ENCODE data around the gene CDC20. TPM values are rescaled to one million over a fixed set of nuclear protein-coding genes. Genes with fewer than 3 reads are reported as not detected.

The CDC20 gene
- total and polyA plus RNA-seq, 5 donors from 2014 or later = 1.2 to 7.5 (median 4.6) TPM

DNA sequence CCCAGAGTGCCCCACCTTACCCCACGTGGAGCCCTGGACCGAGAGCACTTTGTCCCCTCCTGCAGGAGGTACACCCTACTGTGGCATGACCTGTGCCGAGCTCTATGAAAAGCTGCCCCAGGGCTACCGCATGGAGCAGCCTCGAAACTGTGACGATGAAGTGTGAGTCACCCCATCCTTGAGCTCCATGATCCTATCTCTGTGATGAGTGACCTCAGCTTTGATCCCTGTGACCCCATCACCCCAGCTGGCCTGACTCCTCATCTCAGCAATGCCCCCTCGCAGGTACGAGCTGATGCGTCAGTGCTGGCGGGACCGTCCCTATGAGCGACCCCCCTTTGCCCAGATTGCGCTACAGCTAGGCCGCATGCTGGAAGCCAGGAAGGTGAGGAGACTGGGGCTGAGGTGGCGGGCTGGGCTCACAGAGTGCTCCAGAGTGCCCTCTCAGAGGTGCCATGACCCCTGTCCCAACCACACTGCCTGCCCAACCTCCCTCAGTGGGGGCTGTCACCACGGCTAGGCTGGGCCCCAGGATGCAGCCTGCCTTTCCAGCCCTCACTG is 37.4 kb upstream of the CDC20 start:
- peaks cover 0 to 12% (median 0%) of the 10 kb centered on the region in 4 donors for H3K4me1 Mint-ChIP-seq

DNA sequence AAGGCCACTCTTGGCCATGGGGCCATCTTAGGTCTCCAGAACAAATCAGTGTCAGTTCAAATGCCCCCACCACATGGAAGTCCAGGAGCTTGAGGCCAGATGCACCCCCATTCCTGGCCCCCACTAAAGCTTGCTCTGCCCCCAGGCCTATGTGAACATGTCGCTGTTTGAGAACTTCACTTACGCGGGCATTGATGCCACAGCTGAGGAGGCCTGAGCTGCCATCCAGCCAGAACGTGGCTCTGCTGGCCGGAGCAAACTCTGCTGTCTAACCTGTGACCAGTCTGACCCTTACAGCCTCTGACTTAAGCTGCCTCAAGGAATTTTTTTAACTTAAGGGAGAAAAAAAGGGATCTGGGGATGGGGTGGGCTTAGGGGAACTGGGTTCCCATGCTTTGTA is 36.3 kb upstream of the CDC20 start:
- Mint-ChIP-seq H3K27ac (no peak overlapping the region), H3K36me3 (peaks cover 12% of the 10 kb centered on the region), H3K4me1 (peaks cover 0 to 20% (median 0%) of the 10 kb centered on the region in 4 donors), H3K9me3 (peaks cover 1 to 13% (median 9%) of the 10 kb centered on the region in 7 donors), H3K27me3 (peaks cover 7% of the 10 kb centered on the region), H3K4me3 (no peak overlapping the region)
- DNase-seq (no peak), ATAC-seq (ENCODE audit: low read depth in 2 of 2) (no peak)
- H3K36me3 ChIP-seq (ENCODE audit: control insufficient read depth, insufficient read depth, low read length) = no peaks in the 10 kb centered on the region
- H3K27ac ChIP-seq (ENCODE audit: insufficient read depth, low read length, poor library complexity, severe bottlenecking) = no peak overlapping the region
- H3K4me3 ChIP-seq (ENCODE audit: low read depth, low read length) = no peak overlapping the region
- no peaks in the 10 kb centered on the region for H3K27me3 ChIP-seq (ENCODE audit: control insufficient read depth, insufficient read depth, low read length)
- no peaks in the 10 kb centered on the region for H3K4me1 ChIP-seq (ENCODE audit: control insufficient read depth, insufficient read depth, low read length, poor library complexity, severe bottlenecking)
- peaks cover 7 to 19% of the 10 kb centered on the region in 2 experiments for H3K9me3 ChIP-seq (ENCODE audit: control insufficient read depth in 2 of 2, low read length in 2 of 2)

More for the DNA sequence above, 37.4 kb upstream of the CDC20 start:
- DNase-seq (no peak), ATAC-seq (ENCODE audit: low read depth in 2 of 2) (no peak)
- no peaks in the 10 kb centered on the region for H3K27me3 ChIP-seq (ENCODE audit: control insufficient read depth, insufficient read depth, low read length)
- no peak overlapping the region for H3K27ac ChIP-seq (ENCODE audit: insufficient read depth, low read length, poor library complexity, severe bottlenecking)
- no peak overlapping the region for H3K4me3 ChIP-seq (ENCODE audit: low read depth, low read length)
- no peak overlapping the region for H3K27ac Mint-ChIP-seq
- H3K9me3 ChIP-seq (ENCODE audit: control insufficient read depth in 2 of 2, low read length in 2 of 2) = peaks cover 7 to 19% of the 10 kb centered on the region in 2 experiments
- H3K9me3 Mint-ChIP-seq = peaks cover 1 to 13% (median 9%) of the 10 kb centered on the region in 7 donors
- no peaks in the 10 kb centered on the region for H3K36me3 ChIP-seq (ENCODE audit: control insufficient read depth, insufficient read depth, low read length)
- no peaks in the 10 kb centered on the region for H3K4me1 ChIP-seq (ENCODE audit: control insufficient read depth, insufficient read depth, low read length, poor library complexity, severe bottlenecking)
- H3K27me3 Mint-ChIP-seq = peaks cover 7% of the 10 kb centered on the region
- no peak overlapping the region for H3K4me3 Mint-ChIP-seq
- peaks cover 12% of the 10 kb centered on the region for H3K36me3 Mint-ChIP-seq

DNA sequence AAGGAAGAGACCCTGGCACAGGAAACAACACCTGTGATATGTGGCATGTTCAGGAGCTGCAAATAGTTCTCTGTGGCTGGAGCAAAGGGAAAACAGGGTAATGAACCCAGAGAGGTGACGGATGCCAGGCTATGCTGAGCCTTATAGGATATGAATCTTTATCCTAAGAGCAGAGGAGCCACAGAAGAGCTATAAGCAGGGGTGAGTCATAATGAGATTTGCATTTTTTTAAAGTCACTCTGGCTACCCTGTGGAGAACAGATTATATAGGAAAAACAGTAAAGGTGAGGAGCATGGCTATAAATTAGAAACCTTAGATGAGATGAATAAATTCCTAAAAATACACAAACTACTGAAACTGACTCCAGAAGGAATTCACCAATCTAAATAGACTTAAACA is 34.0 kb upstream of the CDC20 start:
- no peak overlapping the region for H3K27ac Mint-ChIP-seq

DNA sequence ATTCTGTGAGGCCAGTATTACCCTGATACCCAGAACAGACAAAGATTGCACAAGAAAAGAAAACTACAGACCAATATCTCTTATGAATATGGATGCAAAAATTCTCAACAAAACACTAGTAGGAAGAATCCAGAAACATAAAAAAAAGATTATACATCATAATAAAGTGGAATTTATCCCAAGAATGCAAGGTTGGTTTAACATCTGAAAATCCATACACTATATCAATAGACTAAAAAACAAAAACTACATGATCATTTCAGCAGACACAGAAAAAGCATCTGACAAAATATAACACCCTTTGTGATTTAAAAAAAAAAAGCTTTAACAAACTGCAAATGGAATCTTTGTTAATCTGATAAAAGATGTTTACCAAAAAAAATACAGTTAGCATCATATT is 33.4 kb upstream of the CDC20 start:
- Histone ChIP-seq H3K4me1 (ENCODE audit: control insufficient read depth, insufficient read depth, low read length, poor library complexity, severe bottlenecking) (no peaks in the 10 kb centered on the region), H3K27me3 (ENCODE audit: control insufficient read depth, insufficient read depth, low read length) (no peaks in the 10 kb centered on the region), H3K27ac (ENCODE audit: insufficient read depth, low read length, poor library complexity, severe bottlenecking) (no peak overlapping the region), H3K4me3 (ENCODE audit: low read depth, low read length) (no peak overlapping the region), H3K9me3 (ENCODE audit: control insufficient read depth in 2 of 2, low read length in 2 of 2) (peaks cover 7 to 28% of the 10 kb centered on the region in 2 experiments), H3K36me3 (ENCODE audit: control insufficient read depth, insufficient read depth, low read length) (no peaks in the 10 kb centered on the region)
- Mint-ChIP-seq H3K36me3 (peaks cover 12% of the 10 kb centered on the region), H3K9me3 (peaks cover 1 to 15% (median 9%) of the 10 kb centered on the region in 7 donors), H3K4me3 (no peak overlapping the region), H3K27ac (peak overlapping the region in 1 of 3 donors; percentile 50), H3K27me3 (peaks cover 7% of the 10 kb centered on the region), H3K4me1 (peaks cover 0 to 37% (median 2%) of the 10 kb centered on the region in 4 donors)
- ATAC-seq (ENCODE audit: low read depth in 2 of 2) = no peak
- DNase-seq = no peak

More for the DNA sequence above, 34.0 kb upstream of the CDC20 start:
- no peaks in the 10 kb centered on the region for H3K36me3 ChIP-seq (ENCODE audit: control insufficient read depth, insufficient read depth, low read length)
- Mint-ChIP-seq H3K9me3 (peaks cover 1 to 15% (median 9%) of the 10 kb centered on the region in 7 donors), H3K4me1 (peaks cover 0 to 31% (median under 1%) of the 10 kb centered on the region in 4 donors), H3K36me3 (peaks cover 12% of the 10 kb centered on the region), H3K27me3 (peaks cover 7% of the 10 kb centered on the region), H3K4me3 (no peak overlapping the region)
- H3K4me3 ChIP-seq (ENCODE audit: low read depth, low read length) = no peak overlapping the region
- DNase-seq (no peak), ATAC-seq (ENCODE audit: low read depth in 2 of 2) (no peak)
- no peaks in the 10 kb centered on the region for H3K27me3 ChIP-seq (ENCODE audit: control insufficient read depth, insufficient read depth, low read length)
- H3K4me1 ChIP-seq (ENCODE audit: control insufficient read depth, insufficient read depth, low read length, poor library complexity, severe bottlenecking) = no peaks in the 10 kb centered on the region
- peaks cover 7 to 28% of the 10 kb centered on the region in 2 experiments for H3K9me3 ChIP-seq (ENCODE audit: control insufficient read depth in 2 of 2, low read length in 2 of 2)
- H3K27ac ChIP-seq (ENCODE audit: insufficient read depth, low read length, poor library complexity, severe bottlenecking) = no peak overlapping the region

DNA sequence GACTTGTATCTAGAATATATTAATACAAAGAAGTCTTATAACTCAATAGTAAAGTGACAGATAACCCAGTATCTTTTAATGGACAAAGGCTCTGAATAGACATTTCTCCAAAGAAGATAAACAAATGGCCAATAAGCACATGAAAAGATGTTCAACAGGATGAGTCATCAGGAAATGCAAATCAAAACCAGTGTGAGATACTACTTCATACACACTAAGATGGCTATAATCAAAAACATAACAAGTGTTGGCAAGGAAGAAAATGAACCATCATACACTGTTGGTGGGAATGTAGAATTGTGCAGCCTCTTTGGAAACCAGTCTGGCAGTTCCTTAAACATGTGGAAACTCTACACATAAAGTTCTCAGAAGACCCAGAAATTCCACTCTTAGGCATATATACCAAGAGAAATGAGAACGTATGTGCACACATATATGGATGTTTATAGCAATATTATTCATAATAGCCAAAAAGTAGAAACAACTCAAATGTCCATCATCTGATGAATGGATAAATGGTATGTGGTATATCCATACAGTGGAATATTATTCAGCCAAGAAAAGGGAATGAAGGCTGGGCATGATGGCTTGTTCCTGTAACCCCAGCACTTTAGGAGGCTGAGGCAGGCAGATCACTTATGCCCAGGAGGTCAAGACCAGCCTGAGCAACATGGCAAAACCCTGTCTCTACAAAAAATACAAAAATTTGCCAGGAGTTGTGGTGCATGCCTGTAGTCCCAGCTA is 31.1 kb upstream of the CDC20 start:
- Histone ChIP-seq H3K4me1 (ENCODE audit: control insufficient read depth, insufficient read depth, low read length, poor library complexity, severe bottlenecking) (no peaks in the 10 kb centered on the region), H3K4me3 (ENCODE audit: low read depth, low read length) (no peak overlapping the region), H3K36me3 (ENCODE audit: control insufficient read depth, insufficient read depth, low read length) (no peaks in the 10 kb centered on the region), H3K27me3 (ENCODE audit: control insufficient read depth, insufficient read depth, low read length) (no peaks in the 10 kb centered on the region), H3K27ac (ENCODE audit: insufficient read depth, low read length, poor library complexity, severe bottlenecking) (no peak overlapping the region), H3K9me3 (ENCODE audit: control insufficient read depth in 2 of 2, low read length in 2 of 2) (peaks cover 7 to 28% of the 10 kb centered on the region in 2 experiments)
- Mint-ChIP-seq H3K27me3 (peaks cover 11% of the 10 kb centered on the region), H3K4me1 (peaks cover 0 to 42% (median 2%) of the 10 kb centered on the region in 4 donors), H3K27ac (no peak overlapping the region), H3K9me3 (peaks cover 1 to 15% (median 9%) of the 10 kb centered on the region in 7 donors), H3K4me3 (peak overlapping the region in 1 of 4 donors; percentile 17), H3K36me3 (peaks cover 12% of the 10 kb centered on the region)
- DNase-seq (peak in 1 of 3 donors; percentile 16), ATAC-seq (ENCODE audit: low read depth in 2 of 2) (no peak)

DNA sequence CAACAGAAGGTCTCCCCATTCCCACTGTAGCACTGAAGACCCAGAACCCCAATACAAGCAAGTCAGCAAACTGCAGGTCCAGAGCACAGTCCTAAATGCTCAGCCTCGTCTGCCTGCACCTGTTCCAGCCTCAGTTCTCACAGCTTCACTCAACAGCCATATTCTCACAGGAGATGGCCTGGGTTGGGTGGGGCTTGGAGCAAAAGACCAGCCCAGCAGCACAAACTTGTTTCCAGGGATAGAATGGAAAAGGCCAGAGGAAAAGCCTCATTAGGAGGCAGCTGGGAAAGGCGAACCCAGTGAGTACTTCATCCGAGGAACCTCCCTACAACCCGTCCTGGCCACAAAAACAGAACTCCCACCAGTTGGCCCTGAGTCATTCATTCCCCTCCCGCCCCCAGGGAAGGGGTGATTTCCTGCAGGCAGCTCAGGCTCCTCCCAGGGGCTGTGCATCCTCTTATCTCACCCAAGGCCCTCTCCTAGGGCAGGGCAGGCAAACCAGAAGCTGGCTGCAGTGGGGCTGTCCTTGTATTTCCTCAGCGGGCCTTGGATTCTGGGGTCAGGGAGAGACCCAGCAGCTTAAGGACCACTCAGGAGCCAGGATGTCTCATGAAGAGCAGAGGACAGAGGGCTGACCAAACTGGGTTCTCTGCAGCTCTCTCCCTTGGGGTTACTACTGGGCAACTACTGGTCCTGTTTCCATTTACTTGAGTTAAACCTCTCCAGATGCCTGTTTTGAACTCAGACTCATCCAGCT is 28.6 kb upstream of the CDC20 start:
- peak overlapping the region in 1 of 4 donors; percentile 5 for H3K4me3 Mint-ChIP-seq
- peaks cover 0 to 7% (median 3%) of the 10 kb centered on the region in 7 donors for H3K9me3 Mint-ChIP-seq
- peaks cover 6% of the 10 kb centered on the region for H3K27me3 Mint-ChIP-seq
- H3K27ac Mint-ChIP-seq = no peak overlapping the region
- Histone ChIP-seq H3K4me1 (ENCODE audit: control insufficient read depth, insufficient read depth, low read length, poor library complexity, severe bottlenecking) (no peaks in the 10 kb centered on the region), H3K27ac (ENCODE audit: insufficient read depth, low read length, poor library complexity, severe bottlenecking) (no peak overlapping the region), H3K9me3 (ENCODE audit: control insufficient read depth in 2 of 2, low read length in 2 of 2) (peaks cover 2 to 20% of the 10 kb centered on the region in 2 experiments), H3K4me3 (ENCODE audit: low read depth, low read length) (no peak overlapping the region), H3K36me3 (ENCODE audit: control insufficient read depth, insufficient read depth, low read length) (no peaks in the 10 kb centered on the region), H3K27me3 (ENCODE audit: control insufficient read depth, insufficient read depth, low read length) (no peaks in the 10 kb centered on the region)
- peak in 1 of 3 donors; percentile 16 for DNase-seq
- peaks cover 0 to 33% (median 2%) of the 10 kb centered on the region in 4 donors for H3K4me1 Mint-ChIP-seq
- peaks cover 6% of the 10 kb centered on the region for H3K36me3 Mint-ChIP-seq
- peak in 1 of 2 donors; percentile 37 for ATAC-seq (ENCODE audit: low read depth in 2 of 2)

DNA sequence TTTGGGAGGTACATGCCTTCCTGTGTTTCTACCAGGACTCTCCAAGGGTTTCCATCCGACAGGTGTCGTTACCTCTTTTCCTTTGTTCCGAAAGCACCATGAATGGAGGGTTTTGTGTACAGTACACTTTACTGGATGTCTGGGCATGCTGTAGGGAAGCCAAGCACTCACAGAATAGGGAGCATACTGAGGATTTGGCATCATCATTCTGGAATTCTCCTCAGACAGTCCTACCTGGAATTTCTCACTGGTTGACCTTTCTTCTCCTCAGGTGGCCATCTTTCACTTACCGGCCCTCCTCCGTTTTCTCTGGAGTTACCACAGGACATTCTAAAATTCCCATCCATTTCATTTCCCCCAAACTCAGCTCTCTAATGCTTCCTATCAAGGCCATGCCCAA is 27.1 kb upstream of the CDC20 start:
- no peaks in the 10 kb centered on the region for H3K27me3 ChIP-seq (ENCODE audit: control insufficient read depth, insufficient read depth, low read length)
- Mint-ChIP-seq H3K36me3 (no peaks in the 10 kb centered on the region), H3K27ac (no peak overlapping the region), H3K4me1 (peaks cover 0 to 30% (median 2%) of the 10 kb centered on the region in 4 donors), H3K9me3 (peaks cover 0 to 3% (median 0%) of the 10 kb centered on the region in 7 donors), H3K27me3 (peaks cover 7% of the 10 kb centered on the region), H3K4me3 (no peak overlapping the region)
- H3K9me3 ChIP-seq (ENCODE audit: control insufficient read depth in 2 of 2, low read length in 2 of 2) = peaks cover 0 to 9% of the 10 kb centered on the region in 2 experiments
- H3K4me3 ChIP-seq (ENCODE audit: low read depth, low read length) = no peak overlapping the region
- no peak overlapping the region for H3K27ac ChIP-seq (ENCODE audit: insufficient read depth, low read length, poor library complexity, severe bottlenecking)
- no peaks in the 10 kb centered on the region for H3K4me1 ChIP-seq (ENCODE audit: control insufficient read depth, insufficient read depth, low read length, poor library complexity, severe bottlenecking)
- DNase-seq (no peak), ATAC-seq (ENCODE audit: low read depth in 2 of 2) (no peak)
- no peaks in the 10 kb centered on the region for H3K36me3 ChIP-seq (ENCODE audit: control insufficient read depth, insufficient read depth, low read length)
